ENCODE data around the gene STK38L.

Gene STK38L

GRCh38 chr12:27324530-27324929, 80.4 kb downstream of the STK38L start:
- DNase-seq, result no peak

GRCh38 chr12:27330846-27331245, 86.8 kb downstream of the STK38L start:
- DNase-seq, result no peak

DNA sequence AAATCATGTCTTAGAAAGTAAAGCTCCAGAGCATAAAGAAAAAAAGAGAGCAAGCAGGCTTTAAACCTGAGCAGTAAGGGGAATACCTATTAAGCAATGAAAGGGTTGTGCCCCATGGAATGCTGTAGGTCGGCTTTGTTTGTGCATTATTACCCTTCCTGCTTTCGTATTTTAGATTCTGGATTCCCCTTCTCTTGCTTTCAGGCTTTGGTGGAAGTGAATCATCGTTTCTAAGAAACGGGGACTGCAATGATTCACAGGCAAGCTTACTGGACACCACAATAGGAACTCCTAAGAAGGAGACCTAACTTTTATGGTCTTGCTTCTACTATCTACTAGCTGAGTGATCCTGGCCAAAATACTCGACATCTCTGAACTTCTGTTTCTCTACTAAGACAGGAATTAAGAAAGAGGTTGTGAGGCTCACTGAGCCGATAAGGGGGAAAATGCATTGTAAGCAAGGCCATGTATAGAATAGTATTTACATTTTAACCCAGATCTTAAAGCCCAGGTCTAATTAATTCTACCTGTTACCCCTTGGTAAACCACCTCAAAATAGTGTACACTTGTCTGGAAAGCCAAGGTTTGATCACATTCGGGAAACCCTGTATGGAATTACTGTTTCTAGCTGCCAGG, 87.3 kb downstream of the STK38L start:
- DNase-seq, result no peak

DNA sequence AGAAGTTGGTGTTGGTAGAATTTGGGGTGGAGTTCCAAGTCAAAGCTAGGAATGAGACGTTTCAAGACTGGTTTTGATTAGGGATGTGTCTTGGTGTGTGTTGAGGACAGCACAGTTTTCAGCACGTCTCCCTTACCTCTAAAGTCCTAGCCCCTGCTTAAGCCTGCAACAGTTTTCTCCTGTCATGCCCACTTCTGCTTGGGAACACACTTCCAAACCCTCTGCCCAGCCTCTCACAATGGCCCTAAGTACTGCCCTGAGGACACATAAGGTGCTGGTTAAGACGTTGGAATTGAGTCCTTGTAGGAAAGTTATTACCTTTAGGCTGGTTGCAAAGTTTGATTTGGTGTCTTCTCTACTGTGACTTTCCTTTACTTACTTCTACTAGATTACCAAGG, 87.8 kb downstream of the STK38L start:
- DNase-seq, result no peak

DNA sequence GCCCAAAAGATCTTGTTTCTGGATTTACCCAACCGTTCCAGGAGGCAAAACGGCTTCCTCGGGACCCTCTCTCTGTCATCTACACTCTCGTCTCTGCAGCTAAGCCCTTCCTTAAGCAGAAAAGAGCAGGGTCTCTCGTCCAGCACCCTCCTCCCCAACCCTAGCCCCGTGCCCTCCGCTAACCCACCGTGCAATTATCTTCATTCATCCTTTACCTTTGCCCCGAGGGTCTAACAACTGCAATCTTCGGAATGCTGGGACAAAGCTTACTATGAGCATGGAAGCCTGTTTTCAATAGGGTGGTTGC, 88.3 kb downstream of the STK38L start:
- peak; percentile 15 for DNase-seq

- peak; percentile 57 for DNase-seq
These were observed 88.8 kb downstream of the STK38L start, which contains the start of gene BMAL2 for GRCh38 chr12:27332714-27333402. Gene BMAL2 (plus strand): TSS chr12:27332836. CDS start chr12:27333073, 237 bp downstream.

DNA sequence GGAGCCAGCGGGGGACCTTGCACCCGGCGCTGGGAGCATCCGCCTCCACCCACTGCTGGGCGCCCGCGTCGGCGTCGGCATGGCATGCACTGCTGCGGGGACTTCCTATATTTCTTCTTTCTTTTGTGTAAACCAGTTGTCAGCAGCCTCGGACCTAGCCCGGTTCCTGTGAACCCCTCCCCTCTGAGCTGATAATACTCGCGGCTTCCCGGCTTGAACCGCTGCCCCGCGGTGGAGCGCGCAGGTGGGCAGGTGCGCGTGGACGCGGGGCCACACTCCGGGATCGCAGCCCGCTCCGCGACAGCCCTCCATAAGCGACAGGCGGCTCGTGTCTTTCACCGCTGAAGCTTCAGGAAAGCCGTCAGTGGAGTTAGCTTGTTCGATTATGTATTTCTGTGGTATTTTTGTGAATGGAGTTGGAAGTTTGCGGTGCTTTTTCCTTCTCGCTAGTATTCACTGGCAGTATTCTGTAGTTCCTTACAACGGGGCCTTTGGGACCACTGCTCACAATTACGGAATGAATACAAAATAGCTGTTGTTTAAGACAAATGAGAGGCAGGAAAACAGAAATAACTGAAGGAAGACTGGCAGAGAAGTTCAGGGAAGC, 89.4 kb downstream of the STK38L start:
- peak; percentile 26 for DNase-seq

DNA sequence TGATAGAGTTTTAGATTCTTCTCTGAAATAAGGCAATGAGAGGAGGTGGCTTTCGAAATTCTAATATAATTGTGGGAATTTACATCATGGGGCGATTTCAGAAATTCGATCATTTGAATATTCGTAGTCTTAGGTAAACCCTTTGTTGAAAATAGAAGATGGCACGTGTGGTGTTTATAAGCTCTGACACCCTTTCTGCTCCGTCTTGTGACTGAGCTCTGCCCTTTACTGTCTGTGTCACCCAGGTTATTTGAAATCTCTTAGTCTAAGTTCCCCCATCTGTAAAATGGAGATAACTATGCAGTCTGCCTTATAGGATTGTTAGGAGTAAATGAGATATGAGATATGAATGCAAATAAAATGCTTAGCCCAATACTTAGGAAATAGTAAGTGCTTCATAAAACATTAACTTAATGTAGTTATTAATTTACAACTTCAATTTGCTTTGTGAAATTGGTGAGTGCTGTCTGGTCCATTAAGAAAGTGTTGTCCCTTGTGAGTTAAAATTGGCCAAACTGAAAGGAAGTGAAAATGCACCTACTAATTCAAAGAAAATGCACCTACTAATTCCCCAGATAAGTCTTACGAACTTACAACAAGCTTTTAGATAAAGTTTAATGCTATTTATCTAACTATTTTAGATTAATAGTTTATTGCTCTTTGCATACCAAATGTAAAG, 90.1 kb downstream of the STK38L start:
- DNase-seq, result no peak

GRCh38 chr12:27334721-27335082, 90.6 kb downstream of the STK38L start:
- no peak for DNase-seq

GRCh38 chr12:27335364-27336281, 91.5 kb downstream of the STK38L start:
- no peak for DNase-seq

DNA sequence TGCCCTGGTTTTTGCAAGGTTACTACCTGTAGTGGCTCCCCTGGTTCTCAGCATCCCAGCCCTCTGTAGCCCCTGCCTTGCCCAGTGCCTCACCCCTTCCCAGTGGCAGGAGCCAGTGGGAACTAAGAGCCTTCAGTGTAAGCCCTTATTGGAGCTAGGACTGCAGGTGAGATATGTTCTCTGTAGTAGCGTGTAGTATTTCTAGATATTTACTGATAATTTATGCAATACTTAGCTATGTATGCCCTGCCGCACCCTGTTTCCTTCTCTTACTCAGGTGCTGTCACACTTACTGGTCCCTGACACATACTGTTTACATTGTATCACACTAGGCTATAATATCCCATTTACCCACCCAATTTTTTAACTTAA, 92.2 kb downstream of the STK38L start:
- no peak for DNase-seq

DNA sequence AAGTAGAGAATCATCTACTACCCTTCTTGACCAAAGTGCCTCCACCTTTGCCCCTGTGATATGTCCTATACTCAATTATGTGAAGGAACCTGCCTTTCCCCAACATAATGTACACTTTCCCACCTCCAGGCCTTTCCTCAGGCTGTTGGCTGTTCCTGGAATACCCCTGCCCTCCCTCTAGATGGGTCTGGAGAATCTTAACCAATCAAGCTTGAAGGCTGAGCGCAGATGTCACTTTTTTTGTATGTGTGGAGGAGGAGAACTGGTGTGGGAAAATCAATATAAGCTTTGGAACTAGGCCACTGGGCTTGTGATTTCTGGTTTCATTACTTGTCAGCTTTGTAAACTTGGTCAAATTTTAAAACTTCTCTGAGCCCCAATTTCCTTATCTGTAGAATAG, 93.3 kb downstream of the STK38L start:
- no peak for DNase-seq

DNA sequence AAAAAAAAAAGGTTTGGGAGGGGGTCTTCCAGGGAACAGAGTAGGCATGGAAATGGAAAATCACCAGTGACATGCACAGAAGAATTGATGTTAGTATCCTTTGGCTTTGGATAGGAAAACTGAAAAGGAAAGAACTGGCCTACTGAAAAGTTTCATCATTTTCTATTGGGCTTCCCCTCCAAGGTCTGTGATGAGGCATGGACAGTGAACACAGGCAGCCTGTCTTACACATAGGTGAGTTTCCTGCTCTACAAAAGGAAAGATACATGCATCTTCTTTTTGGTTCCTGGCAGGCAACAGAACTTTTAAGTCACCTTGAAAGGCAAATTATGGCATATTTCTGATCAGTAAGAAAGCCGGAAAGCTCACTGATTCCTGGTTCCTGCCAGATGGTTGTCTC, 94.4 kb downstream of the STK38L start:
- no peak for DNase-seq

DNA sequence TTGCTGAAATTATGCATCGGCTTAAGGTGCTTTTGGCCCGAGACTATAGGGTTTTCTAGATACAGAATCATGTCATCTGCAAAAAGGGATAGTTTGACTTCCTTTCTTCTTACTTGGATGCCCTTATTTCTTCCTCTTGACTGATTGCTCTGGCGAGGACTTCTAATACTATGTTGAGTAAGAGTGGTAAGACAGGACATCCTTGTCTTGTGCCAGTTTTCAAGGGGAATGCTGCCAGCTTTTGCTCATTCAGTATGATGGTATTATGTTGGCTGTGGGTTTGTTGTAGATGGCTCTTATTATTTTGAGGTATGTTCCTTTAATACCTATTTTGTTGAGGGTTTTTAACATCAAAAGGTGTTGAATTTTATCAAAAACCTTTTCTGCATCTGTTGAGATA, 96.9 kb downstream of the STK38L start:
- DNase-seq, result no peak

- no peak for DNase-seq
These were observed 98.5 kb downstream of the STK38L start for GRCh38 chr12:27342536-27342935.

DNA sequence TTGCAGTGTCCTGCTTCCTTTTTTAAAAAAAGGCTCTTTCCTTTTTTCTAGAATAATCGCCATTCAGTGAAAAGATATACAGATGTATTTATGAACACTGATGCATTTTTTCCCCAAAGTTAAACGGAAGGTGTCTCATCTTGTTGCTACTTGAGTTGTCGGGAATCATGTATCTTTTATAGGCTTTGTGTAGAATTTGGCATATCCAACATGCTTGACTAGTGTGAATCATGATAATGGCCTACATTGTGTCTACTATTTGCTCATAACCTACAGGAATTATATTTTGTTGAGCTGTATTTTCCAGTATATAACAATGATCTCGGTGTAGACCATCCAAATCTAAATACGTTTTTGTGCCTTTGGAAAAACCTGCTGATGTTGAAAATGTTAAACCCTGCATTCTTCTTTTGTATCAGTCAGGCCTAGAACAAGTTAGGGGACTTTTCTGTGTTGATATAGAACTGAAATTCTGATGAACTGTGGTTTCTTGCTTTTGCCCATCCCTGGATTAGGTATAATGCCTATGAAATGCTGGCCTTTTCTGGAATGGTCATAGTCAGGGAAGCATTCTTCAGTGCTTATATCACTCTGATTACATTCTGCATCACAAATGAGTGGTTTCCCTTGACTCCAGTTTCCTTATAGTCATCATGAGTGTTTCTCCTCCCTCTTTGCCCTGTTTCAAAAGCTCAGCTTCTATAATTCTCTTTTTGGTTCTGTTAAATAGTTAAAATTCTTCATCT, 99.3 kb downstream of the STK38L start:
- no peak for DNase-seq

DNA sequence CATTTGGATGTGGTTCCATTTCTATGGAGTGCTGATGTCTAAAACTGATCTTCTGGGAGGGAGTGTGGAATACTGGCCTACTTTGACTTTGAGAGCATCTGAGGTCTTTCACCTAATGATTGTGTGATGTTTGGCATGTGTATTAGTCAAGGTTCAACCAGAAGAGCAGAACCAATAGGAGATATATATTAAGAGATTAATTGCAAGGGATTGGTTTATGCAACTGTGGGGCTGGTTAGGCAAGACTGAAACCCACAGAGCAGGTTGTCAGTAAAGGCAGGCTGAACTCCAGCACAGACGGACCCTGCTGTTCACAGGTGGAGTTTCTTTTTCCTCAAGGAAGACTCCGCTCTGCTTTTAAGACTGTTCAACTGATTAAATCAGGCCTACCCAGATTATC, 100.2 kb downstream of the STK38L start:
- no peak for DNase-seq

- DNase-seq, result no peak
These were observed 100.7 kb downstream of the STK38L start for GRCh38 chr12:27344760-27345159.

DNA sequence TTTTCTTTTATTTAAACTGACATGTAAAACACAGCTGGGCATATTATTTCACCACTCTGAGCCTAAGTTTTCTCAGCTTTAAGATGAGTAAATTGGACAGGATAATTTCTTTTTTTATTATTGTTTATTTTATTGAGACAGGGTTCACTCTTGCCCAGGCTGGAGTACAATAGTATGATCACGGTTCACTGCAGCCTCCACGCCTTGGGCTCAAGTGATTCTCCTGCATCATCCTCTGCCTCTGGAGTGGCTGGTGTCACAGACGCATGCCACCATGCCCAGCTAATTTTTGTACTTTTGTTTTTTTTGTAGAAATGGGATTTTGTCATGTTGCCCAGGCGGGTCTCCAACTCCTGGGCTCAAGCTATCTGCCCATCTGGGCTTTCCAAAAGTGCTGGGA, 101.3 kb downstream of the STK38L start:
- DNase-seq, result no peak

GRCh38 chr12:27347779-27348178, 103.7 kb downstream of the STK38L start:
- DNase-seq, result no peak

DNA sequence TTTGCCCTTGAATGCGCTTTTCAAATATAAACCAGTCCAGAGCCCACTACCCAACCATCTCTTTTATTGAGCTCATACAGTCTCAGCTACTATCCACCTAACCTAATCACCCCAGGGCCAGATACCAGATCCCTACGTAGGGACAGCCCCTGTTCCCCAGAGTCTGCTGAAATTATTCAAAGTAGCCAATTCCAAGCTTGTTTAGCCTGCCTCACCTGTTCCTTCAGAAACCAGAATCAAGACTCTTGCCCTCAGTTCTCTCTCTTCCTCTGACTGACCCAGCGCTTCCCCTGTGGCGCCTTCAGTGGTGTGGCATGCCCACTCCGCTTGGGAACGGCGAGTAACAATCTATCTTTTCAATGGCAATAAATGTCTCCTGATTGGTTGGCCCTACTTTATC, 107.4 kb downstream of the STK38L start:
- DNase-seq, result no peak

DNA sequence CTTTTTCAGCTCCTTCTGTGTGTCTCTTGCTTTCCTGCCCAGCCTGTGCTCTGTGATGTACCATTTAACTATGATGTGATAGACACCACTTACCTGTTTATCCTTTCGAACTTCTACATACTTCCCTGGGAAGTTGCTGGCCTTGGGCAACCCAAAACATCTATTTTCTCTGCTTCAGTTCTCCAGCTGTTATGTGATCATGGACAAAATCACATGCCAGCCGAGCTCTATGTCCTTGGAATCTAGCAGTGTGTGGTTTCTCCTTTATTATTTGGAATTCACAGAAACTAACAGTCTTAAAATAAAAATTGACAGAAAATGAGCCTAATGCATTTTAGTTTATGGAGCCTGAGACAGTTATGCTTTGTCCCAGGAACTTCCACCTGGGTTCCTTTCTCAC, 111.4 kb downstream of the STK38L start:
- DNase-seq, result no peak

All from right hindlimb (tissue), 1 donor.